Measurements from ENCODE around the gene XRCC4. TPM values are rescaled to one million over a fixed set of nuclear protein-coding genes. Genes with fewer than 3 reads are reported as not detected.

XRCC4 gene
- total RNA-seq, 1 donor from 2014 or later = 8.2 TPM

DNA sequence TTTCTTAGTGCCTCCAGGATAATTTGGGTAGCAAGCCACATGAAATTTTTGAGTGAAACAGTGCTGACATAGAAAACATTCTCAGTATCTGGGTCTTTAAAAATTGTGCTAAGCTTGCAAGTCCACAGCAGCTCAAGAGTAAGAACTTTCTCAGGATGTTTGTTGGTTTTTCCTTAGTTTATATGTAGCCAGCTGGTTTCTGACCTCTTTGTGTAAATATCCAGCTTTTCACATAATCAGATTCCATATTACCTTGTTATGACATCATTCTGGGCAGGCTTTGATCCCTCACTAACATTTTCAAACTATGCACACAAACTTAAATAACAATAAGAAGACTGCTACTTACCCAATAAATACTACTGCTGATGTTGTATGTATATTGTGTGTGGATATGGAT is 311.3 kb downstream of the XRCC4 start:
- no peak for TF ChIP-seq CTCF (conservative IDR thresholded peaks at IDR 0.05)
- Mint-ChIP-seq H3K27ac (ENCODE audit: unreplicated experiment) (no peak overlapping the region), H3K4me1 (no peaks in the 10 kb centered on the region), H3K27me3 (ENCODE audit: low read depth) (no peaks in the 10 kb centered on the region), H3K36me3 (ENCODE audit: low read depth) (no peaks in the 10 kb centered on the region), H3K4me3 (no peak overlapping the region), H3K9me3 (no peaks in the 10 kb centered on the region)
- DNase-seq (ENCODE audit: low read depth, low spot score) = no peak

DNA sequence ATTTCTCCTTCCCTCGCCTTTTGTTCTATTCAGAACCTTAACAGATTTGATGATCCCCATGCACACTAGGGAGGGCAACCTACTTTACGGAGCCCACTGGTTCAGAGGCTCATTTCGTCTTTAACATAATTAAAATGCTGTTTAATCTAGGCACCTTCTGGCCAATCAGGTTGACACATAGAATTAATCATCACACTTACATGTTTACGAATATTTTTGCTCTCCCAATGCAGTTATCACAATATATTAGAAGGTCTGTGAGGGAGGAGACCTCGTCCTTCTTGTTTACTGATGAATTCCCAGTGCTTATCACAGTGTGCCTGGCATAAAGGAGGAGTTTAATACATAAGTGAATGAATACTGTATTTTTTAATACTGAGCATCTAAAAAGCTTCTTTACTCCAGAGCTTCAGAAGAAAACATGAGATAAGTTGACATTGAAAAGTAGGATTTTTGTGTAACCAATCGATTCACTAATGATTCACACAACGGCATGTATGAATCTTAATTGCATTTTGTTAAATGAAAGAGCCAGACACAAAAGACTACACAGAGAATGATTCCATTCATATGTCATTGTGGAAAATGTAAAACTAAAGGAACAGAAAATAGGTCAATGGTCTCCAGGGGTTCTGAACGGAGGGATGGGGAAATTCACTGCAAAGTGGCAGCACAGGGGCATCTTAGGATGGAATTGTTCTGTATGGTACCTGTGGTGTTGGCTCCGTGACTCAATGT is 315.6 kb downstream of the XRCC4 start:
- H3K4me1 Mint-ChIP-seq = no peaks in the 10 kb centered on the region
- no peak for TF ChIP-seq CTCF (conservative IDR thresholded peaks at IDR 0.05)
- no peaks in the 10 kb centered on the region for H3K9me3 Mint-ChIP-seq
- H3K4me3 Mint-ChIP-seq = no peak overlapping the region
- no peaks in the 10 kb centered on the region for H3K27me3 Mint-ChIP-seq (ENCODE audit: low read depth)
- H3K36me3 Mint-ChIP-seq (ENCODE audit: low read depth) = no peaks in the 10 kb centered on the region
- H3K27ac Mint-ChIP-seq (ENCODE audit: unreplicated experiment) = no peak overlapping the region
- no peak for DNase-seq (ENCODE audit: low read depth, low spot score)

DNA sequence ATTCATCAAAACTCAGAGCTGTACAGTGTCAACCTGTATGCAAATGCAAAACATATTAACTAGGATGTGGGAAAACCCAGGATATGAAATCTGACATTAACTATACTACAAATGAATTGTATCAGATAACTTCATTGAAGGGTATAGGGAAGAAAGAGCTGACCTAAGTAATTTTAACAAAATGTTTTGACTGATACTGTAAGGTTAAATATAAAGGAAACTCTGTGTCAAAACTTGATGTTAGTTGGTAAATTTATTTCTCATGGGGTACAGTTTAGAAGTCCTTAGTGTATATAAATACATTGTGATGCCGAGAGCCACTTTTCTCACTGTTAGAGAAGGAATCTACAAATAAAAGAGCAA is 316.1 kb downstream of the XRCC4 start:
- H3K27me3 Mint-ChIP-seq (ENCODE audit: low read depth) = no peaks in the 10 kb centered on the region
- DNase-seq (ENCODE audit: low read depth, low spot score) = no peak
- no peak overlapping the region for H3K4me3 Mint-ChIP-seq
- H3K36me3 Mint-ChIP-seq (ENCODE audit: low read depth) = no peaks in the 10 kb centered on the region
- no peaks in the 10 kb centered on the region for H3K4me1 Mint-ChIP-seq
- no peak overlapping the region for H3K27ac Mint-ChIP-seq (ENCODE audit: unreplicated experiment)
- no peaks in the 10 kb centered on the region for H3K9me3 Mint-ChIP-seq
- no peak for TF ChIP-seq CTCF (conservative IDR thresholded peaks at IDR 0.05)

DNA sequence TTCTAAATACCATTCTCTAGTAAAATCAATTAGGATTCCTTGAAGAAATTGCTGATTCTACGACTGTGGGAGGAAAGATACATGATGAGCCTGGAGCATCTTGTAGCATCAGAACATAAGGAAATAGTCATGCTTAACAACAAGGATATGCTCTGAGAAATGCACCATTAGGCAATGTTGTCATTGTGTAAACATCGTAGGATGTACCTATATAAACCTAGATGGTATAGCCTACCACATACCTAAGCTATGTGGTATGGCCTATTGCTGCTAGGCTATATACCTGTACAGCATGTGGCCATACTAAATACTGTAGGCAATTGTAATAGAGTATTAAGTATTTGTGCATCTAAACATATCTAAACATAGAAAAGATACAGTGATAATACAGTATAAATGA is 316.8 kb downstream of the XRCC4 start:
- Mint-ChIP-seq H3K9me3 (no peaks in the 10 kb centered on the region), H3K27ac (ENCODE audit: unreplicated experiment) (no peak overlapping the region), H3K4me3 (no peak overlapping the region), H3K4me1 (no peaks in the 10 kb centered on the region), H3K36me3 (ENCODE audit: low read depth) (no peaks in the 10 kb centered on the region), H3K27me3 (ENCODE audit: low read depth) (no peaks in the 10 kb centered on the region)
- no peak for TF ChIP-seq CTCF (conservative IDR thresholded peaks at IDR 0.05)
- DNase-seq (ENCODE audit: low read depth, low spot score) = no peak

DNA sequence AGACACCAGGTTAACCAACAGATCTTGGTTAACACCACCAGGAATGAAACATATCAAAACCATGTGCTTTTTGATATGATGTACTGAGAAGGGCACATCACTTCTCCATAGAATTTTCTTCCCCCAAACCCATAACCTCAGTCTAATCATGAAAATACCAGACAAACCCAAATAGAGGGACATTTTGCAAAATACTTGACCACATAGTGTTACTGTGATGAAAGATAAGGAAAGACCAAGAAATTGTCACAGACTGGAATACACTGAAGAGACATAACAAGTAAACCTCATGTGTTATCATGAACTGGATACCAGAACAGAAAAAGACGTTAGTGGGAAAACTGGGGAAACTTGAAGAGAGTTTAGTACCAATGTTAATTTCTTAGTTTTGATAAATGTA is 319.3 kb downstream of the XRCC4 start:
- DNase-seq (ENCODE audit: low read depth, low spot score) = no peak
- Mint-ChIP-seq H3K9me3 (no peaks in the 10 kb centered on the region), H3K27me3 (ENCODE audit: low read depth) (no peaks in the 10 kb centered on the region), H3K4me3 (no peak overlapping the region), H3K36me3 (ENCODE audit: low read depth) (no peaks in the 10 kb centered on the region), H3K4me1 (peaks cover 7% of the 10 kb centered on the region), H3K27ac (ENCODE audit: unreplicated experiment) (no peak overlapping the region)
- TF ChIP-seq CTCF (conservative IDR thresholded peaks at IDR 0.05) = no peak

All from neural crest cell (in vitro differentiated cells).